Measurements from ENCODE around the gene LARP4.

DNA sequence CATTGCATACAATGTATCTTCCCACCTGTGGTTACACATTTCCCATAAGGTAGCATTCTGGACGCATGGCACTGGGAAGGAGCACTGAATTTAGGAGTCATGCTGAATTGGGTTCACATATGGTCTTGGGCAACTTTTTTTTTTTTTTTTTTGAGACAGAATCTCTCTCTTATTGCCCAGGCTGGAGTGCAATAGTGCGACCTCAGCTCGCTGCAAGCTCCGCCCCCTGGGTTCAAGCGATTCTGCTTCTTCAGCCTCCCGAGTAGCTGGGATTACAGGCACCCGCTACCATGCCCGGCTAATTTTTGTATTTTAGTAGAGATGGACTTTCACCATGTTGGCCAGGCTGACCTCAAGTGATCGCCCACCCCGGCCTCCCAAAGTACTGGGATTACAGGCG, 117.4 kb downstream of the LARP4 start:
- no peak for TF ChIP-seq MEF2A (IDR thresholded peaks at IDR 0.05; ENCODE audit: control insufficient read depth, low read depth, low read length)
- no peak for TF ChIP-seq ZNF707 (CRISPR knock-in tag; conservative IDR thresholded peaks at IDR 0.05)
- TF ChIP-seq, protein P1, sequence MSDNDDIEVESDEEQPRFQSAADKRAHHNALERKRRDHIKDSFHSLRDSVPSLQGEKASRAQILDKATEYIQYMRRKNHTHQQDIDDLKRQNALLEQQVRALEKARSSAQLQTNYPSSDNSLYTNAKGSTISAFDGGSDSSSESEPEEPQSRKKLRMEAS (CRISPR knock-in tag; IDR thresholded peaks at IDR 0.05), result no peak
- TF ChIP-seq, protein P2, sequence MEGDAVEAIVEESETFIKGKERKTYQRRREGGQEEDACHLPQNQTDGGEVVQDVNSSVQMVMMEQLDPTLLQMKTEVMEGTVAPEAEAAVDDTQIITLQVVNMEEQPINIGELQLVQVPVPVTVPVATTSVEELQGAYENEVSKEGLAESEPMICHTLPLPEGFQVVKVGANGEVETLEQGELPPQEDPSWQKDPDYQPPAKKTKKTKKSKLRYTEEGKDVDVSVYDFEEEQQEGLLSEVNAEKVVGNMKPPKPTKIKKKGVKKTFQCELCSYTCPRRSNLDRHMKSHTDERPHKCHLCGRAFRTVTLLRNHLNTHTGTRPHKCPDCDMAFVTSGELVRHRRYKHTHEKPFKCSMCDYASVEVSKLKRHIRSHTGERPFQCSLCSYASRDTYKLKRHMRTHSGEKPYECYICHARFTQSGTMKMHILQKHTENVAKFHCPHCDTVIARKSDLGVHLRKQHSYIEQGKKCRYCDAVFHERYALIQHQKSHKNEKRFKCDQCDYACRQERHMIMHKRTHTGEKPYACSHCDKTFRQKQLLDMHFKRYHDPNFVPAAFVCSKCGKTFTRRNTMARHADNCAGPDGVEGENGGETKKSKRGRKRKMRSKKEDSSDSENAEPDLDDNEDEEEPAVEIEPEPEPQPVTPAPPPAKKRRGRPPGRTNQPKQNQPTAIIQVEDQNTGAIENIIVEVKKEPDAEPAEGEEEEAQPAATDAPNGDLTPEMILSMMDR (IDR thresholded peaks at IDR 0.05 in 2 of 3, conservative IDR thresholded peaks at IDR 0.05 in 1 of 3; ENCODE audit: insufficient read depth in 2 of 3, low read depth in 1 of 3, low read length in 3 of 3), result no peak
- TF ChIP-seq NR2C2 (CRISPR knock-in tag; IDR thresholded peaks at IDR 0.05), result no peak
- TF ChIP-seq NR2C2 (tag; IDR thresholded peaks at IDR 0.05), result no peak
- TF ChIP-seq, protein P3, sequence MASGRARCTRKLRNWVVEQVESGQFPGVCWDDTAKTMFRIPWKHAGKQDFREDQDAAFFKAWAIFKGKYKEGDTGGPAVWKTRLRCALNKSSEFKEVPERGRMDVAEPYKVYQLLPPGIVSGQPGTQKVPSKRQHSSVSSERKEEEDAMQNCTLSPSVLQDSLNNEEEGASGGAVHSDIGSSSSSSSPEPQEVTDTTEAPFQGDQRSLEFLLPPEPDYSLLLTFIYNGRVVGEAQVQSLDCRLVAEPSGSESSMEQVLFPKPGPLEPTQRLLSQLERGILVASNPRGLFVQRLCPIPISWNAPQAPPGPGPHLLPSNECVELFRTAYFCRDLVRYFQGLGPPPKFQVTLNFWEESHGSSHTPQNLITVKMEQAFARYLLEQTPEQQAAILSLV (tag; IDR thresholded peaks at IDR 0.05), result no peak
